ENCODE measurements around the gene XXYLT1. TPM values are rescaled to one million over a fixed set of nuclear protein-coding genes. Genes with fewer than 3 reads are reported as not detected.
A peak's percentile ranks its signal among the peaks of the same experiment; 100 is the strongest.

The XXYLT1 gene
- total and polyA plus RNA-seq, 9 donors, result 17.2 to 30.7 (median 23.9) TPM

- Histone ChIP-seq H3K4me1 (ENCODE audit: control insufficient read depth, insufficient read depth, low read length) (peaks cover 61% of the 10 kb centered on the region), H3K27me3 (ENCODE audit: control insufficient read depth, insufficient read depth, low read length) (no peaks in the 10 kb centered on the region), H3K4me3 (ENCODE audit: low read length) (no peak overlapping the region), H3K36me3 (ENCODE audit: control insufficient read depth, insufficient read depth, low read length) (no peaks in the 10 kb centered on the region), H3K27ac (ENCODE audit: low read length) (peak overlapping the region; percentile 97), H3K9me3 (replicated peaks; ENCODE audit: control insufficient read depth, low read depth, low read length) (peaks cover 4% of the 10 kb centered on the region)
- no peak for DNase-seq
- WGBS (ENCODE audit: insufficient coverage), result no CpG with 5 or more reads among the region's 7 CpGs
Observed at GRCh38 chr3:195208631-195209030, 62.3 kb downstream of the XXYLT1 start.

DNA sequence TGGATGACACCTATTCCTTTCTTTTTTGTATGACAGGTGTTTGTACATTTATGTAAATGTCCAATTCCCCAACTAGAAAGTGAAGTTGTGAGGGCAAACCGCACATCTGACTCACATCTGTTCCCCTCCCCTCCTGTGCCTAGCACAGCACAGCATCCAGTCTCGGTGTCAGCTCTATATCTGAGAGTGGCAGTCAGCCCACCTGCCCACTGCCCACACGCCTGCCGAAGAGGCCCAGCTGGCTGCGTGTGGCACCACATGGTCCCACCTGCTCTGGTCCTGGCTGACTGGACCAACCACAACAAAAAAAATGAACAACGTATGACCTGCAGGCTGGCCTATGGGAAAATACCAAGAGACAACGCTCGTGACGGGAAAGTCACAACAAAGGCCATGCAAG is 62.8 kb downstream of the XXYLT1 start:
- Histone ChIP-seq H3K36me3 (ENCODE audit: control insufficient read depth, insufficient read depth, low read length) (no peaks in the 10 kb centered on the region), H3K27me3 (ENCODE audit: control insufficient read depth, insufficient read depth, low read length) (no peaks in the 10 kb centered on the region), H3K4me3 (ENCODE audit: low read length) (no peak overlapping the region), H3K9me3 (replicated peaks; ENCODE audit: control insufficient read depth, low read depth, low read length) (peaks cover 4% of the 10 kb centered on the region), H3K4me1 (ENCODE audit: control insufficient read depth, insufficient read depth, low read length) (peaks cover 64% of the 10 kb centered on the region), H3K27ac (ENCODE audit: low read length) (peak overlapping the region; percentile 97)
- peak; percentile 49 for DNase-seq
- 68% methylated on average over 5 of the region's 9 CpGs for WGBS (ENCODE audit: insufficient coverage)

DNA sequence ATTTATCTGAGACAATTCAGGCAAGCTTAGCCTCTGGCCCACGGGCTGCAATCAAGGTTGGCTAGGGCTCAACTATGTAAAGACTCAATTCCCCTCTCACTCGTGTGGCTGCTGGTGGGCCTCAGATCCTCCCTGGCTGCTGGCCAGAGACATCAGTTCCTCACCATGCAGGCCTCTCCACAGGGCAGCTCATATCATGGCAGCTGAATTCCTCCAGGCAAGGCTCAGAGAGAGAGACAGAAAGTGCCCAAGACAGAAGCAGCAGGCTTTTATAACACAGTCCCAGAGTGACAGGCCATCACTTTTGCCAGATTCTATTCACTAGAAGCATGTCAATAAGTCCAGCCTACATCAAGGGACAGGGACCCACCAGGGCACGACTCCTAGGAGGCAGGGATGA is 63.2 kb downstream of the XXYLT1 start:
- H3K9me3 ChIP-seq (replicated peaks; ENCODE audit: control insufficient read depth, low read depth, low read length), result peaks cover 4% of the 10 kb centered on the region
- WGBS (ENCODE audit: insufficient coverage), result 20% methylated on average over 1 of the region's 3 CpGs
- H3K27me3 ChIP-seq (ENCODE audit: control insufficient read depth, insufficient read depth, low read length), result no peaks in the 10 kb centered on the region
- H3K27ac ChIP-seq (ENCODE audit: low read length), result peak overlapping the region; percentile 97
- DNase-seq, result peak; percentile 64
- H3K36me3 ChIP-seq (ENCODE audit: control insufficient read depth, insufficient read depth, low read length), result no peaks in the 10 kb centered on the region
- H3K4me1 ChIP-seq (ENCODE audit: control insufficient read depth, insufficient read depth, low read length), result peaks cover 64% of the 10 kb centered on the region
- H3K4me3 ChIP-seq (ENCODE audit: low read length), result no peak overlapping the region

DNA sequence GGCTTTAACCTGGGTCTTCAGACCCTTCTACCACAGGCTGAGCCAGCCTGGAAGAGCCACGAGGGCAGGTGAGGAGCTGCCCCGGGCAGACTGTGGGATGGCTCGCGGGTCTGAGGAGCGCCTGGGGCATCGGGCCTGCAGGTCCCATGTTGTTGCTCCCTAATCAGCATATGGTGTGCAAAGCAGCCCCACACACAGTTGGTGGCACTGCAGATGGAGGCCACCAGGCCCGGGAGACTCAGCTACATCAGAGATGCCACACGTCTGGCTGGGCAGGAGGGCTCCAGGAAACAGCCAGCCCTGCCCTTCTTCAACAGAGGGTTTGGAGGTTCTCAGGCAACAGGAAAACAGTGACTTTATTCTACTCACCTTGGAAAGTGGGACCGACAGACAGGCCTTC is 63.9 kb downstream of the XXYLT1 start:
- H3K9me3 ChIP-seq (replicated peaks; ENCODE audit: control insufficient read depth, low read depth, low read length), result peaks cover 4% of the 10 kb centered on the region
- H3K4me1 ChIP-seq (ENCODE audit: control insufficient read depth, insufficient read depth, low read length), result peaks cover 64% of the 10 kb centered on the region
- H3K27me3 ChIP-seq (ENCODE audit: control insufficient read depth, insufficient read depth, low read length), result no peaks in the 10 kb centered on the region
- H3K4me3 ChIP-seq (ENCODE audit: low read length), result no peak overlapping the region
- no peak for DNase-seq
- WGBS (ENCODE audit: insufficient coverage), result 92% methylated on average over 7 of the region's 9 CpGs
- H3K27ac ChIP-seq (ENCODE audit: low read length), result no peak overlapping the region
- no peaks in the 10 kb centered on the region for H3K36me3 ChIP-seq (ENCODE audit: control insufficient read depth, insufficient read depth, low read length)

- H3K27ac ChIP-seq (ENCODE audit: low read length), result peak overlapping the region; percentile 32
- peak; percentile 69 for DNase-seq
Observed at GRCh38 chr3:195204360-195205163, 66.4 kb downstream of the XXYLT1 start.

GRCh38 chr3:195203606-195204005 is 67.4 kb downstream of the XXYLT1 start:
- peaks cover 37% of the 10 kb centered on the region for H3K4me1 ChIP-seq (ENCODE audit: control insufficient read depth, insufficient read depth, low read length)
- H3K4me3 ChIP-seq (ENCODE audit: low read length), result no peak overlapping the region
- peaks cover 4% of the 10 kb centered on the region for H3K9me3 ChIP-seq (replicated peaks; ENCODE audit: control insufficient read depth, low read depth, low read length)
- H3K27me3 ChIP-seq (ENCODE audit: control insufficient read depth, insufficient read depth, low read length), result no peaks in the 10 kb centered on the region
- DNase-seq, result no peak
- H3K27ac ChIP-seq (ENCODE audit: low read length), result no peak overlapping the region
- 89% methylated on average over 4 of the region's 6 CpGs for WGBS (ENCODE audit: insufficient coverage)
- no peaks in the 10 kb centered on the region for H3K36me3 ChIP-seq (ENCODE audit: control insufficient read depth, insufficient read depth, low read length)

More at GRCh38 chr3:195204360-195205163, 66.4 kb downstream of the XXYLT1 start:
- no peaks in the 10 kb centered on the region for H3K36me3 ChIP-seq (ENCODE audit: control insufficient read depth, insufficient read depth, low read length)
- H3K9me3 ChIP-seq (replicated peaks; ENCODE audit: control insufficient read depth, low read depth, low read length), result peaks cover 4% of the 10 kb centered on the region
- 54% methylated on average over 9 of the region's 13 CpGs for WGBS (ENCODE audit: insufficient coverage)
- peaks cover 46% of the 10 kb centered on the region for H3K4me1 ChIP-seq (ENCODE audit: control insufficient read depth, insufficient read depth, low read length)
- no peaks in the 10 kb centered on the region for H3K27me3 ChIP-seq (ENCODE audit: control insufficient read depth, insufficient read depth, low read length)
- no peak overlapping the region for H3K4me3 ChIP-seq (ENCODE audit: low read length)

- WGBS (ENCODE audit: insufficient coverage), result 46% methylated on average over 3 of the region's 3 CpGs
Observed at GRCh38 chr3:195201295-195201694, 69.7 kb downstream of the XXYLT1 start.

DNA sequence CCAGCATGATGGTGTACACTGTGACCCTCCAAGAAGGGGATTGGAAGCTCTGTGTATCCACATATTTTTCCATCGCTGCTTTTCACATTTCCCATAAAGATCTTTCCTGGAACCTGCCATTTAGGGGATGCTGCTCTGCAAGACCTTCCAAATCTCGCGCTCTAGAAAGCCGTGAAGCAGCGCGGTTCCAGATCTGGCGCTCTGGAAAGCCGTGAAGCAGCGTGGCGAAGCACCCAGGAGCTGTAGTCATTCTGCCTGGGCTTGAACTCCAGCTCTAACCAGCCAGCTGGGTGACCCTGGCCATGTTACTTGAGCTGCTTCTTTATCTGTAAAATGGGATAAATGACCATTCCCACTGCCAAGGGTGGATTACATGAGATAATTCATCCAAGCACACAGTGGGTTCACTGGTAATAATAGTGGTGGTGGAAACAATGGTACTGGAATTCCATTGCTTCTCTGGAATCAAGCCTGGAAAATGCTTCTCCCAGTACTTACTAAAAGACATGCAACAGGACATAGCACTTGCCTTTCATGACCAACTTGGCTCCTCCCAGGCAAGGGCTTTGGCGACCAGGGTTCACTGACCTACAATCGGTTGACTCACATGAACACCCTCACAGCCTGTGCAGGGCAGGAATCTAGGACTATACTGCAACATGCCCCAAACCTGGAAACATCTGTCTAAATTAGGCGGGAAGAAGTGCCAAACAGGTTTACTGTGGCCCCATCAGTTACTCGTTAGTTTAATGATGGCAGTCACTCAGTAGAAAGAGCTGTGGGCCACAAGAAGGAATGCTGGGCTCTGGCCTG is 70.7 kb downstream of the XXYLT1 start:
- no peak overlapping the region for H3K27ac ChIP-seq (ENCODE audit: low read length)
- H3K4me3 ChIP-seq (ENCODE audit: low read length), result no peak overlapping the region
- H3K9me3 ChIP-seq (replicated peaks; ENCODE audit: control insufficient read depth, low read depth, low read length), result no peaks in the 10 kb centered on the region
- WGBS (ENCODE audit: insufficient coverage), result 90% methylated on average over 13 of the region's 14 CpGs
- H3K36me3 ChIP-seq (ENCODE audit: control insufficient read depth, insufficient read depth, low read length), result no peaks in the 10 kb centered on the region
- H3K4me1 ChIP-seq (ENCODE audit: control insufficient read depth, insufficient read depth, low read length), result peaks cover 28% of the 10 kb centered on the region
- no peaks in the 10 kb centered on the region for H3K27me3 ChIP-seq (ENCODE audit: control insufficient read depth, insufficient read depth, low read length)
- no peak for DNase-seq

More at GRCh38 chr3:195201295-195201694, 69.7 kb downstream of the XXYLT1 start:
- H3K36me3 ChIP-seq (ENCODE audit: control insufficient read depth, insufficient read depth, low read length), result no peaks in the 10 kb centered on the region
- no peak overlapping the region for H3K27ac ChIP-seq (ENCODE audit: low read length)
- H3K4me3 ChIP-seq (ENCODE audit: low read length), result no peak overlapping the region
- H3K4me1 ChIP-seq (ENCODE audit: control insufficient read depth, insufficient read depth, low read length), result peaks cover 25% of the 10 kb centered on the region
- no peaks in the 10 kb centered on the region for H3K9me3 ChIP-seq (replicated peaks; ENCODE audit: control insufficient read depth, low read depth, low read length)
- no peaks in the 10 kb centered on the region for H3K27me3 ChIP-seq (ENCODE audit: control insufficient read depth, insufficient read depth, low read length)
- no peak for DNase-seq

GRCh38 chr3:195198426-195199346 is 72.3 kb downstream of the XXYLT1 start:
- no peak for DNase-seq
- Histone ChIP-seq H3K36me3 (ENCODE audit: control insufficient read depth, insufficient read depth, low read length) (no peaks in the 10 kb centered on the region), H3K27me3 (ENCODE audit: control insufficient read depth, insufficient read depth, low read length) (no peaks in the 10 kb centered on the region), H3K4me3 (ENCODE audit: low read length) (no peak overlapping the region), H3K9me3 (replicated peaks; ENCODE audit: control insufficient read depth, low read depth, low read length) (no peaks in the 10 kb centered on the region), H3K4me1 (ENCODE audit: control insufficient read depth, insufficient read depth, low read length) (peaks cover 16% of the 10 kb centered on the region), H3K27ac (ENCODE audit: low read length) (no peak overlapping the region)
- 84% methylated on average over 5 of the region's 19 CpGs for WGBS (ENCODE audit: insufficient coverage)

Measured in muscle of leg (tissue), 11 donors.